ENCODE results near the gene PLD6. TPM values are rescaled to one million over a fixed set of nuclear protein-coding genes. Genes with fewer than 3 reads are reported as not detected.

The PLD6 gene
- total RNA-seq, 1 experiment from 2014 or later = 4.2 TPM

GRCh38 chr17:17156511-17156910, 49.6 kb downstream of the PLD6 start:
- BruUV-seq (replicated peaks) = no TSS peak
- no peak for DNase-seq (ENCODE audit: low read depth, low spot score)
- in situ Hi-C loops (cut with HindIII; ENCODE audit: low pct_unique_long_range_greater_than_20kb, low sequenced_read_pairs) = no loop called here
- TF ChIP-seq POLR2AphosphoS5 (IDR thresholded peaks at IDR 0.05; ENCODE audit: low read depth, low read length) (no peak), TCF7L2 (IDR thresholded peaks at IDR 0.05; ENCODE audit: low read depth, low read length) (no peak), CTCF (IDR thresholded peaks at IDR 0.05) (no peak), REST (IDR thresholded peaks at IDR 0.05; ENCODE audit: insufficient read depth in 1 of 2, low read depth in 2 of 2, low read length in 1 of 2) (no peak), SIN3A (IDR thresholded peaks at IDR 0.05; ENCODE audit: borderline replicate concordance, insufficient read depth, low read depth, low read length) (no peak)
- no peak overlapping the region for H3K27ac ChIP-seq (ENCODE audit: low read length)
- H3K9me3 ChIP-seq (ENCODE audit: control insufficient read depth, insufficient read depth, low read depth, low read length) = no peaks in the 10 kb centered on the region
- H3K4me3 ChIP-seq (ENCODE audit: low read depth in 2 of 2, low read length in 2 of 2) = no peak overlapping the region
- no peaks in the 10 kb centered on the region for H3K27me3 ChIP-seq (ENCODE audit: control insufficient read depth, insufficient read depth, low read length)
- ATAC-seq = no peak
- ChIA-PET CTCF (no interaction called here), POLR2A (no interaction called here)
- H3K36me3 ChIP-seq (ENCODE audit: control insufficient read depth, insufficient read depth, low read length) = peaks cover 5% of the 10 kb centered on the region; the same call in 1 of the 2 replicates
- intact Hi-C loops (cut with micrococcal nuclease; ENCODE audit: unreplicated experiment) = no loop called here
- peaks cover 4% of the 10 kb centered on the region; the same call in 1 of the 2 replicates for H3K4me1 ChIP-seq (ENCODE audit: control insufficient read depth, insufficient read depth, low read length)

- DNase-seq (ENCODE audit: low read depth, low spot score) = no peak
- TF ChIP-seq CTCF (IDR thresholded peaks at IDR 0.05) (no peak), REST (IDR thresholded peaks at IDR 0.05; ENCODE audit: insufficient read depth in 1 of 2, low read depth in 2 of 2, low read length in 1 of 2) (no peak), POLR2AphosphoS5 (IDR thresholded peaks at IDR 0.05; ENCODE audit: low read depth, low read length) (no peak), TCF7L2 (IDR thresholded peaks at IDR 0.05; ENCODE audit: low read depth, low read length) (no peak), SIN3A (IDR thresholded peaks at IDR 0.05; ENCODE audit: borderline replicate concordance, insufficient read depth, low read depth, low read length) (no peak)
- no peaks in the 10 kb centered on the region for H3K27me3 ChIP-seq (ENCODE audit: control insufficient read depth, insufficient read depth, low read length)
- no peak overlapping the region for H3K27ac ChIP-seq (ENCODE audit: low read length)
- no TSS peak for BruUV-seq (replicated peaks)
- H3K9me3 ChIP-seq (ENCODE audit: control insufficient read depth, insufficient read depth, low read depth, low read length) = no peaks in the 10 kb centered on the region
- intact Hi-C loops (cut with micrococcal nuclease; ENCODE audit: unreplicated experiment) (no loop called here), in situ Hi-C loops (cut with HindIII; ENCODE audit: low pct_unique_long_range_greater_than_20kb, low sequenced_read_pairs) (no loop called here)
- POLR2A ChIA-PET = no interaction called here
- peaks cover 6% of the 10 kb centered on the region; the same call in 1 of the 2 replicates for H3K4me1 ChIP-seq (ENCODE audit: control insufficient read depth, insufficient read depth, low read length)
- CTCF ChIA-PET = interaction anchor here (0.9 kb wide), 1 partner anchor 9 kb away, joined by 3 read pairs; no protein-coding TSS in a partner anchor
- no peak for ATAC-seq
- H3K36me3 ChIP-seq (ENCODE audit: control insufficient read depth, insufficient read depth, low read length) = peaks cover 2% of the 10 kb centered on the region; the same call in 1 of the 2 replicates
- H3K4me3 ChIP-seq (ENCODE audit: low read depth in 2 of 2, low read length in 2 of 2) = no peak overlapping the region
Measured at GRCh38 chr17:17156107-17156506, 50.0 kb downstream of the PLD6 start.
